ENCODE measurements around the gene DLK1. TPM values are rescaled to one million over a fixed set of nuclear protein-coding genes. Genes with fewer than 3 reads are reported as not detected.

The DLK1 gene
- total RNA-seq, 1 experiment from 2014 or later = 3.3 TPM

- Mint-ChIP-seq H3K4me3 (peak overlapping the region; percentile 66; the same call in 1 of the 2 replicates), H3K27ac (no peak overlapping the region), H3K9me3 (no peaks in the 10 kb centered on the region), H3K36me3 (no peaks in the 10 kb centered on the region), H3K27me3 (ENCODE audit: low read depth) (peaks cover 63% of the 10 kb centered on the region), H3K4me1 (peaks cover 19% of the 10 kb centered on the region)
- no peak for TF ChIP-seq TCF7 (CRISPR knock-in tag; IDR thresholded peaks at IDR 0.05; ENCODE audit: low read depth)
- TF ChIP-seq, protein P1, sequence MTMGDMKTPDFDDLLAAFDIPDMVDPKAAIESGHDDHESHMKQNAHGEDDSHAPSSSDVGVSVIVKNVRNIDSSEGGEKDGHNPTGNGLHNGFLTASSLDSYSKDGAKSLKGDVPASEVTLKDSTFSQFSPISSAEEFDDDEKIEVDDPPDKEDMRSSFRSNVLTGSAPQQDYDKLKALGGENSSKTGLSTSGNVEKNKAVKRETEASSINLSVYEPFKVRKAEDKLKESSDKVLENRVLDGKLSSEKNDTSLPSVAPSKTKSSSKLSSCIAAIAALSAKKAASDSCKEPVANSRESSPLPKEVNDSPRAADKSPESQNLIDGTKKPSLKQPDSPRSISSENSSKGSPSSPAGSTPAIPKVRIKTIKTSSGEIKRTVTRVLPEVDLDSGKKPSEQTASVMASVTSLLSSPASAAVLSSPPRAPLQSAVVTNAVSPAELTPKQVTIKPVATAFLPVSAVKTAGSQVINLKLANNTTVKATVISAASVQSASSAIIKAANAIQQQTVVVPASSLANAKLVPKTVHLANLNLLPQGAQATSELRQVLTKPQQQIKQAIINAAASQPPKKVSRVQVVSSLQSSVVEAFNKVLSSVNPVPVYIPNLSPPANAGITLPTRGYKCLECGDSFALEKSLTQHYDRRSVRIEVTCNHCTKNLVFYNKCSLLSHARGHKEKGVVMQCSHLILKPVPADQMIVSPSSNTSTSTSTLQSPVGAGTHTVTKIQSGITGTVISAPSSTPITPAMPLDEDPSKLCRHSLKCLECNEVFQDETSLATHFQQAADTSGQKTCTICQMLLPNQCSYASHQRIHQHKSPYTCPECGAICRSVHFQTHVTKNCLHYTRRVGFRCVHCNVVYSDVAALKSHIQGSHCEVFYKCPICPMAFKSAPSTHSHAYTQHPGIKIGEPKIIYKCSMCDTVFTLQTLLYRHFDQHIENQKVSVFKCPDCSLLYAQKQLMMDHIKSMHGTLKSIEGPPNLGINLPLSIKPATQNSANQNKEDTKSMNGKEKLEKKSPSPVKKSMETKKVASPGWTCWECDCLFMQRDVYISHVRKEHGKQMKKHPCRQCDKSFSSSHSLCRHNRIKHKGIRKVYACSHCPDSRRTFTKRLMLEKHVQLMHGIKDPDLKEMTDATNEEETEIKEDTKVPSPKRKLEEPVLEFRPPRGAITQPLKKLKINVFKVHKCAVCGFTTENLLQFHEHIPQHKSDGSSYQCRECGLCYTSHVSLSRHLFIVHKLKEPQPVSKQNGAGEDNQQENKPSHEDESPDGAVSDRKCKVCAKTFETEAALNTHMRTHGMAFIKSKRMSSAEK (CRISPR knock-in tag; IDR thresholded peaks at IDR 0.05; ENCODE audit: borderline replicate concordance) = no peak
- TF ChIP-seq, protein P2, sequence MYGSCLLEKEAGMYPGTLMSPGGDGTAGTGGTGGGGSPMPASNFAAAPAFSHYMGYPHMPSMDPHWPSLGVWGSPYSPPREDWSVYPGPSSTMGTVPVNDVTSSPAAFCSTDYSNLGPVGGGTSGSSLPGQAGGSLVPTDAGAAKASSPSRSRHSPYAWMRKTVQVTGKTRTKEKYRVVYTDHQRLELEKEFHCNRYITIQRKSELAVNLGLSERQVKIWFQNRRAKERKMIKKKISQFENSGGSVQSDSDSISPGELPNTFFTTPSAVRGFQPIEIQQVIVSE (CRISPR knock-in tag; IDR thresholded peaks at IDR 0.05; ENCODE audit: borderline replicate concordance) = no peak
- no peak for TF ChIP-seq NFYB (CRISPR knock-in tag; conservative IDR thresholded peaks at IDR 0.05; ENCODE audit: low read depth)
- no peak for TF ChIP-seq ZNF671 (CRISPR knock-in tag; IDR thresholded peaks at IDR 0.05)
- DNase-seq (ENCODE audit: low spot score) = no peak
- POLR2A ChIA-PET = no interaction called here
- no peak for ATAC-seq
- CTCF ChIA-PET = no interaction called here
These were observed 1.2 kb downstream of the DLK1 start for GRCh38 chr14:100727873-100728240.

DNA sequence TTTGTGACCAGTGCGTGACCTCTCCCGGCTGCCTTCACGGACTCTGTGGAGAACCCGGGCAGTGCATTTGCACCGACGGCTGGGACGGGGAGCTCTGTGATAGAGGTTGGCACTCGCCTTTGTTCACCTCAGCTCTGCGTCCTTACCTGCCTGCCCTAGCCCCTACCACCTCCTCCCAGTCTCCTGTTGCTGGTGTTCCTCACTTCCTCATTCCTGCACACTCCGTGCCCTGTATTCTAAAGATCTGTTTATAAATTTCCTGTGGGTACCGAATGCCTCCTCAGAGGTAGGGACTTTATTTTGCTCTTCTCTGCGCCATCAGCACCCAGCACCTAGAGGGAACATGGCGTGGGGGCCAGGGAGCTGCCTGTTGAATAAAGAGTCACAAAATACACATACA is 2.3 kb downstream of the DLK1 start:
- Mint-ChIP-seq H3K9me3 (no peaks in the 10 kb centered on the region), H3K4me3 (no peak overlapping the region), H3K27ac (no peak overlapping the region), H3K27me3 (ENCODE audit: low read depth) (peaks cover 59% of the 10 kb centered on the region), H3K4me1 (peaks cover 18% of the 10 kb centered on the region), H3K36me3 (no peaks in the 10 kb centered on the region)
- DNase-seq (ENCODE audit: low spot score) (no peak), ATAC-seq (no peak)
- ChIA-PET POLR2A (no interaction called here), CTCF (interaction anchor here (0.7 to 1.7 kb wide), 3 partner anchors 18 to 563 kb away, joined by 3 to 5 read pairs (median 3); no protein-coding TSS in a partner anchor)
- no peak for TF ChIP-seq IRF2 (CRISPR knock-in tag; IDR thresholded peaks at IDR 0.05; ENCODE audit: borderline replicate concordance, low read depth)
- no peak for TF ChIP-seq RORB (CRISPR knock-in tag; IDR thresholded peaks at IDR 0.05)
- no peak for TF ChIP-seq NFE2L1 (CRISPR knock-in tag; IDR thresholded peaks at IDR 0.05)
- no peak for TF ChIP-seq SMAD4 (CRISPR knock-in tag; IDR thresholded peaks at IDR 0.05)
- TF ChIP-seq, protein P3, sequence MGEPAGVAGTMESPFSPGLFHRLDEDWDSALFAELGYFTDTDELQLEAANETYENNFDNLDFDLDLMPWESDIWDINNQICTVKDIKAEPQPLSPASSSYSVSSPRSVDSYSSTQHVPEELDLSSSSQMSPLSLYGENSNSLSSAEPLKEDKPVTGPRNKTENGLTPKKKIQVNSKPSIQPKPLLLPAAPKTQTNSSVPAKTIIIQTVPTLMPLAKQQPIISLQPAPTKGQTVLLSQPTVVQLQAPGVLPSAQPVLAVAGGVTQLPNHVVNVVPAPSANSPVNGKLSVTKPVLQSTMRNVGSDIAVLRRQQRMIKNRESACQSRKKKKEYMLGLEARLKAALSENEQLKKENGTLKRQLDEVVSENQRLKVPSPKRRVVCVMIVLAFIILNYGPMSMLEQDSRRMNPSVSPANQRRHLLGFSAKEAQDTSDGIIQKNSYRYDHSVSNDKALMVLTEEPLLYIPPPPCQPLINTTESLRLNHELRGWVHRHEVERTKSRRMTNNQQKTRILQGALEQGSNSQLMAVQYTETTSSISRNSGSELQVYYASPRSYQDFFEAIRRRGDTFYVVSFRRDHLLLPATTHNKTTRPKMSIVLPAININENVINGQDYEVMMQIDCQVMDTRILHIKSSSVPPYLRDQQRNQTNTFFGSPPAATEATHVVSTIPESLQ (CRISPR knock-in tag; IDR thresholded peaks at IDR 0.05) = no peak
- no peak for TF ChIP-seq FOXP1 (CRISPR knock-in tag; IDR thresholded peaks at IDR 0.05; ENCODE audit: borderline replicate concordance)
- TF ChIP-seq, protein P4, sequence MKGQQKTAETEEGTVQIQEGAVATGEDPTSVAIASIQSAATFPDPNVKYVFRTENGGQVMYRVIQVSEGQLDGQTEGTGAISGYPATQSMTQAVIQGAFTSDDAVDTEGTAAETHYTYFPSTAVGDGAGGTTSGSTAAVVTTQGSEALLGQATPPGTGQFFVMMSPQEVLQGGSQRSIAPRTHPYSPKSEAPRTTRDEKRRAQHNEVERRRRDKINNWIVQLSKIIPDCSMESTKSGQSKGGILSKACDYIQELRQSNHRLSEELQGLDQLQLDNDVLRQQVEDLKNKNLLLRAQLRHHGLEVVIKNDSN (CRISPR knock-in tag; IDR thresholded peaks at IDR 0.05) = no peak

DNA sequence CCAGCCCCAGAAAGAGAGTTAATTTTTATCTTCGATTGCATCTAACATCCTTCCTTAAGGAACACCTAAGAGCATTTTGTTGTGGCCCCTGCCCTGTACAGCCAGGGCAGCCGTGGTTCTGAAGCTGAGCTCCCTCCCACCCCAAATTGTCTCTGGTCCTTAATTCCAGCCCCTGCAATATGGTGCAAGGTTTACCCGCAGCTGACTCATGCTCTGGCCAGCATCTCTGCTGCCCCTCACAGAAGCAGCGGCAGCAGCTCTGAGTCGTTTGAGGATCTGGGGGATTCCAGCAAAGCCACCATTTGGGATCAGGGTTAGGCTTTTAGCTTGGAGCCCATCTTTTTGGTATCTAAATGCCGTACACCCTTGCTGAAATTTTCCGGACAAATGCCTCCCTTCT is 3.3 kb downstream of the DLK1 start:
- no peaks in the 10 kb centered on the region for H3K9me3 Mint-ChIP-seq
- peaks cover 16% of the 10 kb centered on the region for H3K4me1 Mint-ChIP-seq
- CTCF ChIA-PET = interaction anchor here (1.1 to 4.9 kb wide), 3 partner anchors 19 to 98 kb away, joined by 3 to 25 read pairs (median 4); partner anchors contain the start of gene MEG3
- TF ChIP-seq CTCF (IDR thresholded peaks at IDR 0.05) (no peak), TCF7 (CRISPR knock-in tag; IDR thresholded peaks at IDR 0.05; ENCODE audit: low read depth) (no peak), NR1H2 (CRISPR knock-in tag; IDR thresholded peaks at IDR 0.05) (no peak), FOXK1 (CRISPR knock-in tag; IDR thresholded peaks at IDR 0.05) (no peak), JAZF1 (CRISPR knock-in tag; IDR thresholded peaks at IDR 0.05) (no peak), PRRX2 (CRISPR knock-in tag; IDR thresholded peaks at IDR 0.05) (no peak), ATF2 (CRISPR knock-in tag; IDR thresholded peaks at IDR 0.05; ENCODE audit: borderline replicate concordance, low read depth) (no peak)
- no peaks in the 10 kb centered on the region for H3K36me3 Mint-ChIP-seq
- H3K27ac Mint-ChIP-seq = no peak overlapping the region
- DNase-seq (ENCODE audit: low spot score) (no peak), ATAC-seq (no peak)
- no peak overlapping the region for H3K4me3 Mint-ChIP-seq
- POLR2A ChIA-PET = no interaction called here
- H3K27me3 Mint-ChIP-seq (ENCODE audit: low read depth) = peaks cover 50% of the 10 kb centered on the region
